H1 (cell line): ENCODE results near the gene RAD50. TPM values are rescaled to one million over a fixed set of nuclear protein-coding genes. Genes with fewer than 3 reads are reported as not detected.

Experiments
- CTCF ChIA-PET: fragments of 300-600 bp; sonication (Branson Sonifier 250); formaldehyde crosslinking; loops from one replicate; lab custom pipeline; 2021; ENCODE audit not compliant: partially characterized antibody; lab: Charles Lee
- POLR2A ChIA-PET: fragments of 300-600 bp; sonication (Branson Sonifier 250); formaldehyde crosslinking; loops from one replicate; lab custom pipeline; 2021; ENCODE audit warnings: inconsistent platforms; ENCODE audit not compliant: partially characterized antibody; lab: Charles Lee
- DNase-seq, 2 experiments: peaks; one replicate each; pipeline versions ENCODE4 v3.0.0 to v3.0.0-alpha.2; 2010 to 2022; ENCODE audit warnings: low spot score in 2 of 2, low read depth in 1 of 2, mixed read lengths in 1 of 2
- FAIRE-seq: peaks from 2 replicates; lab custom pipeline; 2011; peaks lifted over from hg19 to GRCh38; lab: Jason Lieb, UNC
- H2AFZ ChIP-seq: 2 replicates; pipeline ENCODE4 v1.8.1; 2012; ENCODE audit warnings: low read length, inconsistent platforms
- H2AK5ac ChIP-seq: 2 replicates; pipeline ENCODE4 v1.6.1; 2013; ENCODE audit warnings: low read depth, low read length
- H2BK120ac ChIP-seq: replicated peaks from 2 replicates; pipeline ENCODE3; 2013; ENCODE audit warnings: low read depth, low read length, inconsistent platforms
- H2BK12ac ChIP-seq: 2 replicates; pipeline ENCODE4 v1.6.1; 2013; ENCODE audit warnings: low read depth, low read length
- H2BK15ac ChIP-seq: 2 replicates; pipeline ENCODE4 v1.6.1; 2013; ENCODE audit warnings: low read length
- H2BK20ac ChIP-seq: 2 replicates; pipeline ENCODE4 v1.6.1; 2013; ENCODE audit warnings: low read length
- H2BK5ac ChIP-seq: 2 replicates; pipeline ENCODE4 v1.6.1; 2013; ENCODE audit warnings: low read depth, low read length
- H3K14ac ChIP-seq: 2 replicates; pipeline ENCODE4 v1.6.1; 2013; ENCODE audit warnings: inconsistent platforms; ENCODE audit not compliant: insufficient read length
- H3K18ac ChIP-seq: 2 replicates; pipeline ENCODE4 v1.6.1; 2013; ENCODE audit warnings: low read length; ENCODE audit errors: extremely low read depth
- H3K23ac ChIP-seq: 2 replicates; pipeline ENCODE4 v1.6.1; 2013; ENCODE audit warnings: inconsistent platforms; ENCODE audit not compliant: insufficient read length
- H3K23me2 ChIP-seq: 2 replicates; pipeline ENCODE4 v1.6.1; 2013; ENCODE audit warnings: low read depth, low read length
- H3K27ac ChIP-seq: 2 replicates; pipeline ENCODE4 v1.6.1; 2011; ENCODE audit warnings: low read depth, low read length, inconsistent platforms
- H3K27me3 ChIP-seq, 4 experiments: replicated peaks in 1 of 4; 1 replicate in 1 of 4; 2 replicates in 3 of 4; pipeline versions ENCODE4 v1.6.1 to v1.8.1; 2011 to 2013; ENCODE audit warnings: low read length in 3 of 4, mild to moderate bottlenecking in 3 of 4, inconsistent platforms in 2 of 4, mixed read lengths in 2 of 4, moderate library complexity in 1 of 4; ENCODE audit not compliant: control insufficient read depth in 3 of 4, insufficient read depth in 3 of 4; ENCODE audit errors: extremely low read depth in 1 of 4
- H3K36me3 ChIP-seq, 4 experiments: 2 replicates each; pipeline versions ENCODE4 v1.6.1 to v1.8.1; 2011 to 2013; ENCODE audit warnings: mild to moderate bottlenecking in 4 of 4, low read length in 3 of 4, moderate library complexity in 2 of 4, control low read depth in 1 of 4, inconsistent platforms in 1 of 4; ENCODE audit not compliant: insufficient read depth in 4 of 4, control insufficient read depth in 2 of 4
- H3K4ac ChIP-seq: replicated peaks from 2 replicates; pipeline ENCODE3; 2013; ENCODE audit warnings: low read length, low read depth, mixed read lengths, inconsistent platforms; ENCODE audit not compliant: insufficient read length
- H3K4me1 ChIP-seq, 4 experiments: replicated peaks in 1 of 4; 1 replicate in 1 of 4; 2 replicates in 3 of 4; pipeline versions ENCODE4 v1.6.1 to v1.8.1; 2011 to 2013; ENCODE audit warnings: low read length in 3 of 4, inconsistent platforms in 2 of 4, mixed read lengths in 1 of 4; ENCODE audit not compliant: insufficient read depth in 4 of 4, control insufficient read depth in 3 of 4
- H3K4me2 ChIP-seq, 2 experiments: 2 replicates each; pipeline versions ENCODE4 v1.6.1 to v1.8.1; 2011 to 2013; ENCODE audit warnings: low read depth in 2 of 2, low read length in 2 of 2, control low read depth in 1 of 2, inconsistent platforms in 1 of 2, mild to moderate bottlenecking in 1 of 2; ENCODE audit not compliant: insufficient read depth in 1 of 2
- H3K4me3 ChIP-seq, 4 experiments: fragments of 200-600, 300-600 bp in 1 of 4; sonication (generic), shearing (Covaris generic), sonication (Bioruptor Twin) in 1 of 4; 2 replicates each; pipeline versions ENCODE4 v1.5.1 to v1.8.1; 2011 to 2016; ENCODE audit warnings: low read length in 4 of 4, low read depth in 3 of 4, control low read depth in 2 of 4, inconsistent platforms in 2 of 4, mild to moderate bottlenecking in 2 of 4, mixed read lengths in 1 of 4, moderate library complexity in 1 of 4; ENCODE audit not compliant: insufficient read depth in 2 of 4; ENCODE audit errors: extremely low read depth in 1 of 4
- H3K56ac ChIP-seq: replicated peaks from 2 replicates; pipeline ENCODE3; 2013; ENCODE audit warnings: low read depth, mild to moderate bottlenecking, mixed read lengths, low read length, inconsistent platforms; ENCODE audit not compliant: insufficient read length
- H3K79me1 ChIP-seq: 2 replicates; pipeline ENCODE4 v1.6.1; 2013; ENCODE audit warnings: low read depth, low read length, control low read depth
- H3K79me2 ChIP-seq, 2 experiments: 2 replicates each; pipeline versions ENCODE4 v1.6.1 to v1.8.1; 2012 to 2013; ENCODE audit warnings: low read length in 2 of 2, mild to moderate bottlenecking in 2 of 2, inconsistent platforms in 1 of 2; ENCODE audit not compliant: insufficient read depth in 2 of 2, control insufficient read depth in 1 of 2
- H3K9ac ChIP-seq, 4 experiments: replicated peaks in 1 of 4; 1 replicate in 1 of 4; 2 replicates in 3 of 4; pipeline versions ENCODE4 v1.6.1 to v1.8.1; 2011 to 2013; ENCODE audit warnings: low read depth in 3 of 4, low read length in 3 of 4, control low read depth in 2 of 4, mild to moderate bottlenecking in 2 of 4, moderate library complexity in 2 of 4, inconsistent platforms in 1 of 4; ENCODE audit errors: extremely low read depth in 1 of 4
- H3K9me3 ChIP-seq, 2 experiments: 2 replicates each; pipeline versions ENCODE4 v1.6.1 to v1.8.1; 2012 to 2013; ENCODE audit warnings: mild to moderate bottlenecking in 2 of 2, moderate library complexity in 2 of 2, control low read depth in 1 of 2, inconsistent platforms in 1 of 2, low read depth in 1 of 2, low read length in 1 of 2, mixed read lengths in 1 of 2; ENCODE audit not compliant: insufficient read depth in 2 of 2
- H4K20me1 ChIP-seq, 2 experiments: replicated peaks in 1 of 2; 2 replicates each; pipeline versions ENCODE3 to v1.8.1; 2011 to 2013; ENCODE audit warnings: inconsistent platforms in 2 of 2, low read length in 2 of 2, mild to moderate bottlenecking in 1 of 2; ENCODE audit not compliant: insufficient read depth in 2 of 2, control insufficient read depth in 1 of 2
- H4K5ac ChIP-seq: 2 replicates; pipeline ENCODE4 v1.6.1; 2013; ENCODE audit warnings: low read length, low read depth, mixed read lengths, inconsistent platforms; ENCODE audit not compliant: insufficient read length
- H4K8ac ChIP-seq: 2 replicates; pipeline ENCODE4 v1.8.0; 2013; ENCODE audit warnings: mild to moderate bottlenecking, moderate library complexity, low read length, inconsistent platforms; ENCODE audit not compliant: insufficient read depth; ENCODE audit errors: extremely low read depth
- H4K91ac ChIP-seq: replicated peaks from 2 replicates; pipeline ENCODE3; 2013; ENCODE audit warnings: low read length, mixed read lengths, inconsistent platforms; ENCODE audit not compliant: insufficient read length
- EGR1 ChIP-seq: IDR thresholded peaks from 2 replicates; pipeline ENCODE4 v1.6.1; 2011; ENCODE audit warnings: low read depth, low read length, borderline replicate concordance
- RXRA ChIP-seq: IDR thresholded peaks from 2 replicates; pipeline ENCODE4 v1.6.1; 2011; ENCODE audit warnings: low read depth, mild to moderate bottlenecking, low read length, moderate library complexity; ENCODE audit not compliant: insufficient read depth
- SAP30 ChIP-seq: fragments of 300-600 bp; sonication (generic); IDR thresholded peaks from 2 replicates; pipeline ENCODE4 v1.7.1; 2012; ENCODE audit warnings: low read length, moderate library complexity, mild to moderate bottlenecking, inconsistent platforms; ENCODE audit not compliant: insufficient read depth, insufficient replicate concordance
- TEAD4 ChIP-seq: IDR thresholded peaks from 2 replicates; pipeline ENCODE4 v1.6.1; 2012; ENCODE audit warnings: low read depth, low read length, inconsistent platforms, mixed read lengths
- WGBS, 2 experiments: shearing (Covaris generic) in 1 of 2; methylation state at CpG; one replicate each; pipeline versions ENCODE4 v1.1.6 to v1.1.7; 2013 to 2015; ENCODE audit warnings: low lambda C conversion rate in 2 of 2, mixed read lengths in 2 of 2, inconsistent platforms in 1 of 2, low coverage in 1 of 2, missing lambda C conversion rate in 1 of 2; ENCODE audit not compliant: insufficient replicate concordance in 2 of 2, insufficient coverage in 1 of 2, insufficient read length in 1 of 2; ENCODE audit errors: extremely low coverage in 1 of 2, missing lambda C conversion rate in 1 of 2; 5-methylcytosine and 5-hydroxymethylcytosine counted together
- polyA plus RNA-seq, 7 experiments: library from polyadenylated mRNA; depleted of rRNA in 3 of 7; stranded (reverse) in 5 of 7; unstranded in 2 of 7; fragments of >200 nt in 5 of 7; fragments of 200-250 nt in 2 of 7; gene quantifications; 1 replicate in 5 of 7; 2 replicates in 1 of 7; 4 replicates in 1 of 7; pipeline versions ENCODE4 v1.2.1 to v1.2.3, GENCODE V29; 2011 to 2013; ENCODE audit warnings: missing spikeins in 2 of 7, mixed read lengths in 2 of 7
- total RNA-seq: library from RNA; stranded (reverse); fragmentation: NEBNext Ultra II Directional; extraction: Animal tissue kit (Norgen Biotek cat#: 25700); gene quantifications from 2 replicates; pipeline ENCODE4 v1.2.1, GENCODE V29; 2021

RAD50 gene
- total and polyA plus RNA-seq, 2 of the 8 experiments (the other 6 are each of a cell fraction or from before 2014, with no cell fraction given): 10.1 to 39.4 TPM

GRCh38 chr5:132540764-132541163 lies 16.0 kb upstream of the RAD50 start:
- H3K27ac ChIP-seq: no peak overlapping the region
- no peak overlapping the region for H3K9ac ChIP-seq
- no peak overlapping the region for H3K4me3 ChIP-seq
- H3K27me3 ChIP-seq: no peaks in the 10 kb centered on the region
- no peak overlapping the region for H2BK20ac ChIP-seq
- H3K79me2 ChIP-seq: no peaks in the 10 kb centered on the region
- ChIA-PET CTCF (interaction anchor here (1.0 to 1.7 kb wide), 3 partner anchors 9 to 279 kb away, joined by 3 to 16 read pairs (median 4); no protein-coding TSS in a partner anchor), POLR2A (no interaction called here)
- no peak overlapping the region for H2BK120ac ChIP-seq
- WGBS, 2 experiments: 82% methylated on average over 4 of the region's 4 CpGs; no CpG with 5 or more reads in 1 of the 2 experiments
- no peak overlapping the region for H4K91ac ChIP-seq
- H2AFZ ChIP-seq: peak overlapping the region; percentile 85; the same call in 1 of the 2 replicates
- H3K9me3 ChIP-seq: no peaks in the 10 kb centered on the region
- H3K56ac ChIP-seq: no peak overlapping the region
- H3K23me2 ChIP-seq: no peaks in the 10 kb centered on the region; the same call in 1 of the 2 replicates
- H4K20me1 ChIP-seq: no peaks in the 10 kb centered on the region
- H2BK5ac ChIP-seq: no peak overlapping the region
- no peak overlapping the region for H2BK12ac ChIP-seq
- peak overlapping the region; percentile 53; the same call in 1 of the 2 replicates for H4K8ac ChIP-seq
- H3K18ac ChIP-seq: no peak overlapping the region; the same call in 1 of the 2 replicates
- H3K4me2 ChIP-seq: no peak overlapping the region
- H3K36me3 ChIP-seq: no peaks in the 10 kb centered on the region
- no peak overlapping the region for H3K14ac ChIP-seq
- H3K79me1 ChIP-seq: no peaks in the 10 kb centered on the region
- no peak overlapping the region for H4K5ac ChIP-seq
- FAIRE-seq (no peak), DNase-seq (no peak)
- H3K4me1 ChIP-seq: no peaks in the 10 kb centered on the region; a peak in 1 of 7 replicates
- H2BK15ac ChIP-seq: no peak overlapping the region
- no peak overlapping the region for H3K4ac ChIP-seq
- H2AK5ac ChIP-seq: no peak overlapping the region
- no peak overlapping the region for H3K23ac ChIP-seq
- TF ChIP-seq EGR1: no peak
- no peak for TF ChIP-seq TEAD4
- TF ChIP-seq RXRA: no peak
- TF ChIP-seq SAP30: no peak
- TF ChIP-seq, all 59 proteins: peak for 0
